ENCODE results near the gene GPATCH3. TPM values are rescaled to one million over a fixed set of nuclear protein-coding genes. Genes with fewer than 3 reads are reported as not detected.

The GPATCH3 gene
- total RNA-seq, 4 donors from 2014 or later = 8.6 to 12.5 (median 11.6) TPM

GRCh38 chr1:26938004-26938658, 37.9 kb upstream of the GPATCH3 start:
- H3K9me3 ChIP-seq = no peaks in the 10 kb centered on the region
- no peak overlapping the region for H3K4me3 ChIP-seq (replicated peaks in 1 of 3)
- intact Hi-C loops (cut with DNase I) = no loop called here
- no peak for DNase-seq
- no peak overlapping the region for H3K27ac ChIP-seq
- TF ChIP-seq POLR2A (IDR thresholded peaks at IDR 0.05) = no peak
- TF ChIP-seq, protein P1, sequence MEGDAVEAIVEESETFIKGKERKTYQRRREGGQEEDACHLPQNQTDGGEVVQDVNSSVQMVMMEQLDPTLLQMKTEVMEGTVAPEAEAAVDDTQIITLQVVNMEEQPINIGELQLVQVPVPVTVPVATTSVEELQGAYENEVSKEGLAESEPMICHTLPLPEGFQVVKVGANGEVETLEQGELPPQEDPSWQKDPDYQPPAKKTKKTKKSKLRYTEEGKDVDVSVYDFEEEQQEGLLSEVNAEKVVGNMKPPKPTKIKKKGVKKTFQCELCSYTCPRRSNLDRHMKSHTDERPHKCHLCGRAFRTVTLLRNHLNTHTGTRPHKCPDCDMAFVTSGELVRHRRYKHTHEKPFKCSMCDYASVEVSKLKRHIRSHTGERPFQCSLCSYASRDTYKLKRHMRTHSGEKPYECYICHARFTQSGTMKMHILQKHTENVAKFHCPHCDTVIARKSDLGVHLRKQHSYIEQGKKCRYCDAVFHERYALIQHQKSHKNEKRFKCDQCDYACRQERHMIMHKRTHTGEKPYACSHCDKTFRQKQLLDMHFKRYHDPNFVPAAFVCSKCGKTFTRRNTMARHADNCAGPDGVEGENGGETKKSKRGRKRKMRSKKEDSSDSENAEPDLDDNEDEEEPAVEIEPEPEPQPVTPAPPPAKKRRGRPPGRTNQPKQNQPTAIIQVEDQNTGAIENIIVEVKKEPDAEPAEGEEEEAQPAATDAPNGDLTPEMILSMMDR (IDR thresholded peaks at IDR 0.05) = no peak
- whole genome bisulfite sequencing, 2 donors = 97 to 98% methylated on average over 3 to 4 of the region's 4 CpGs
- no peaks in the 10 kb centered on the region for H3K27me3 ChIP-seq
- peaks cover 20 to 28% of the 10 kb centered on the region in 2 donors for H3K36me3 ChIP-seq
- peaks cover 0 to 16% of the 10 kb centered on the region in 2 donors for H3K4me1 ChIP-seq

DNA sequence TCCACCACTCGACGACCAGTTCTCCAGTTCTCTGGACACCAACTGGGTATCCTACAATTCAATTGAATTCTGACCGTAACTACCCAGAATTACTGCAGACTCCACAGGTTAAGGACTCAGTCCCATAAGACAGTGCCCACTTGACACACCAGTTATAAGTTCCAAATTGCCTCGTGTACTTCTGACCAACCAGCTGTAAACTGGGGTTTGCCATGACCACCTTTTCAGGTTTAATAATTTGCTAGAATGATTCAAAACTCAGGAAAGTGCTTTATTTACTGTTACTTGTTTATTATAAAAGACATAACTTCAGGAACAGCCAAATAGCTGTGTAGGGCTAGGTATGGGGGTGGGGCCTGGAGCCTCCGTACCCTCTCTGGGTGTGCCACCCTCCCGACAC, 36.6 kb upstream of the GPATCH3 start:
- WGBS, 2 donors = 87 to 90% methylated on average over 6 of the region's 6 CpGs
- Histone ChIP-seq H3K9me3 (no peaks in the 10 kb centered on the region), H3K4me3 (replicated peaks in 1 of 3) (no peak overlapping the region), H3K27ac (no peak overlapping the region), H3K36me3 (peaks cover 7 to 21% of the 10 kb centered on the region in 2 donors), H3K27me3 (no peaks in the 10 kb centered on the region), H3K4me1 (peaks cover 0 to 16% of the 10 kb centered on the region in 2 donors)
- intact Hi-C loops (cut with DNase I) = no loop called here
- DNase-seq = no peak
- no peak for TF ChIP-seq POLR2A (IDR thresholded peaks at IDR 0.05)
- TF ChIP-seq, protein P1 (IDR thresholded peaks at IDR 0.05) = no peak

DNA sequence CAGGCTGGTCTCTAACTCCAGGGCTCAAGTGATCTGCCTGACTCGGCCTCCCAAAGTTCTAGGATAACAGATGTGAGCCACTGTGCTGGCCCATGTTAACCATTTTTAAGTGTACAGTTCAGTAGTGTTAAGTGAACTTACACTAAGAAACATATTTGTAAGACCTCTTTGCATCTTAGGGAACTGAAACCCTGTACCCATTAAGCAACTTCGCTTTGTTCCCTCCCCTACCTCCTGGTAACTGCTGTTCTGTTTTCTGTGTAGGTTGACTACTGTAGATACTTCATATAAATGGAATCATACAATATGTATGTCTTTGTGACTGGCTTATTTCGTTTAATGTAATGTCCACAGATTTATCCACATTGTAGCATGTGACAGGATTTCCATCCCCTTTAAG, 32.3 kb upstream of the GPATCH3 start:
- Histone ChIP-seq H3K27ac (no peak overlapping the region), H3K4me1 (no peaks in the 10 kb centered on the region), H3K4me3 (replicated peaks in 1 of 3) (no peak overlapping the region), H3K27me3 (no peaks in the 10 kb centered on the region), H3K36me3 (peaks cover 4 to 25% of the 10 kb centered on the region in 2 donors), H3K9me3 (no peaks in the 10 kb centered on the region)
- 91% methylated on average over 3 of the region's 3 CpGs for WGBS, 2 donors
- TF ChIP-seq, protein P1 (IDR thresholded peaks at IDR 0.05) = no peak
- no peak for TF ChIP-seq POLR2A (IDR thresholded peaks at IDR 0.05)
- DNase-seq = no peak
- intact Hi-C loops (cut with DNase I) = no loop called here

DNA sequence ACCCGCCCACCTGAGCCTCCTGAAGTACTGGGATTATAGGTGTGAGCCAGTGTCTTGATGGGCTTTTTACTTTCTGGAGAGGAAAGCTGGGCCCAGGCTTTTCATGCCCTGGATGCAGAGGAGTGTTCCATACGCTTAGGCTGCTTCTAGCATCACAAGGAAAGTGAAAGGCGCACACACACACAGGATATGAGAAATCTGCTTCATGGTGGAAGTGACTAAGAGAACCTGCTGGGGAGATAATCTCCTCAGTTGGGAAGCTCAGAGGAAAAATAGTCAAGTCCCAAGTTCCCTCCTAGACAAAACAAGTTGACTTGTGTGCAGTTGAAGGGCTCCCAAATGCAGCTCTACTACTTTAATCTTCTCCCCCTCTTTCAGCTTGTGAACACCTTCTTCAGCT, 23.4 kb upstream of the GPATCH3 start:
- TF ChIP-seq, protein P1 (IDR thresholded peaks at IDR 0.05) = no peak
- TF ChIP-seq POLR2A (IDR thresholded peaks at IDR 0.05) = no peak
- peaks cover 23 to 30% of the 10 kb centered on the region in 2 donors for H3K36me3 ChIP-seq
- WGBS, 2 donors = 94 to 98% methylated on average over 3 of the region's 3 CpGs
- intact Hi-C loops (cut with DNase I) = no loop called here
- H3K27me3 ChIP-seq = no peaks in the 10 kb centered on the region
- no peak overlapping the region for H3K4me3 ChIP-seq (replicated peaks in 1 of 3)
- peaks cover 13 to 19% of the 10 kb centered on the region in 2 donors for H3K4me1 ChIP-seq
- no peak overlapping the region for H3K27ac ChIP-seq
- no peaks in the 10 kb centered on the region for H3K9me3 ChIP-seq
- no peak for DNase-seq

- Histone ChIP-seq H3K27me3 (no peaks in the 10 kb centered on the region), H3K4me1 (peaks cover 13 to 19% of the 10 kb centered on the region in 2 donors), H3K36me3 (peaks cover 23 to 30% of the 10 kb centered on the region in 2 donors), H3K27ac (no peak overlapping the region), H3K4me3 (replicated peaks in 1 of 3) (no peak overlapping the region), H3K9me3 (no peaks in the 10 kb centered on the region)
- intact Hi-C loops (cut with DNase I) = no loop called here
- no peak for DNase-seq
- 93 to 97% methylated on average over 3 of the region's 3 CpGs for WGBS, 2 donors
- TF ChIP-seq, protein P1 (IDR thresholded peaks at IDR 0.05) = no peak
- TF ChIP-seq POLR2A (IDR thresholded peaks at IDR 0.05) = no peak
These were observed 22.6 kb upstream of the GPATCH3 start for GRCh38 chr1:26922901-26923300.

All from thyroid gland (tissue), 4 donors.